OCI-M2 (cell line): Measurements from ENCODE around the gene SLC6A11.

Source experiments
- DNase-seq: peaks from one replicate; lab custom pipeline; 2025; ENCODE audit not compliant: unreplicated experiment; lab: John Stamatoyannopoulos, UW

The SLC6A11 gene

DNA sequence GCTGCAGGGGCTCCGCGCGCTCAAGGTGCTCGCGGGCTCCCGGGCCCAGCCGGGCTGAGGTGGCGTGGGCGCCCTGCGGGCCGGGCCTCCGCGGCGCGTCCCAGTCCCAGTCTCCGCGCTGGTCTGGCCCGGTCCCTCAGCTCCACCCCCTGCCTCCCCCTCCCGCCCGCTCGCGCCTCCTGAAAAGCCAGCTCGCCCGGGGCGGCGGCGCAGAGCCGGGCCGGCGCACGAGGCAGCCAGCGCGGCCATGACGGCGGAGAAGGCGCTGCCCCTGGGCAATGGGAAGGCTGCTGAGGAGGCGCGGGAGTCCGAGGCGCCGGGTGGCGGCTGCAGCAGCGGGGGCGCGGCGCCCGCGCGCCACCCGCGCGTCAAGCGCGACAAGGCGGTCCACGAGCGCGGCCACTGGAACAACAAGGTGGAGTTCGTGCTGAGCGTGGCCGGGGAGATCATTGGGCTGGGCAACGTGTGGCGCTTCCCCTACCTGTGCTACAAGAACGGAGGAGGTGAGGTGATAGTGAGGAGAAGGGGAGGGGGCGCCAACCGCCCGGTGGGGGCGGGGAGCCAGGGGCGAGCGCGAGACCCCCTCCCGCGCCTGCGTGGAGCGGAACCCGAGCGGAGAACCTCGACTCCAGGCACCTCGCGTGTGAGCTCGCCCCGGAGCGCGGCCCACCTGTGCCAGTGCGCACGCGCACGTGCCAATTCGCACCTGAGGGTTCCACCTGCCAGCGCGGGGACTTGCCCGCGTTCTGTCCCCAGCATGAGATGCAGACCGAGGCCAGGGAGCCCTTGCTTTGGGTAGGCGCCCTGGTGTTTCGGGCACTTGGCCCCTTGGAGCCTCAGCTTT, at the start of gene SLC6A11:
Gene SLC6A11, plus strand, starts transcription at position 210 of the 844 bp plus-strand sequence. Its CDS starts 38 bp downstream, at position 248.
- no peak for DNase-seq

DNA sequence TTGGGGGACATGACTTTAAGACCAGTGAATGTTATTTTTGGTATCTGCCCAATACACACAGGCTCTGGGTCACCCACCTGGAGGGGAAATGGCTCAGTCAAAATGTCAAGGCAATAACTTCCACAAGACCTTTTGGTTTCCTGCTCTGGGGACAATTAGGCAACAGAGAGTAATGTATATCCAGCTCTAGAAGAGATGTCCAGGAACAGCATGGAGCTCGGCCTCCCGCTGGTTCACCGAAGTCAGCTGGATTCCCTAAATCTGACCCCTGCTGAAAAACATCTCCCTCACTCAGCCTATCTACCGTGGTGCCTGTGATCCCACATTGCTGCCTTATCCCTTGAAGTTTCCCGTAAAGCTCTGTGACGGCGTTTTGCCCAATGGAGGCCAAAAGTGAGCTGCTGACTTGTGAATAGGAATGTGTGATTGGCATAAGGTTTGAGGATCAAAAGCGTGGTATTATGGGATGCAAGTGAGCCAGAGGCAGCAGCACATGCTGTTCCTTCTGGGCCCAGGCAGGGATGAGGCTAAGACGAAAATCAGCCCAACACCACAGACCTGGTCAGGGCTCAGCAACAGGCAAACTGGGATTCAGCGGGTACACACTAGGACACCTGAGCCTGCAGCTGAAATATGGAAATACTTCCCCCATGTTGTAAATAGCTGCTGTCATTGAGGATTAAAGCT, 47.2 kb upstream of the SLC6A11 start:
- DNase-seq, result no peak

DNA sequence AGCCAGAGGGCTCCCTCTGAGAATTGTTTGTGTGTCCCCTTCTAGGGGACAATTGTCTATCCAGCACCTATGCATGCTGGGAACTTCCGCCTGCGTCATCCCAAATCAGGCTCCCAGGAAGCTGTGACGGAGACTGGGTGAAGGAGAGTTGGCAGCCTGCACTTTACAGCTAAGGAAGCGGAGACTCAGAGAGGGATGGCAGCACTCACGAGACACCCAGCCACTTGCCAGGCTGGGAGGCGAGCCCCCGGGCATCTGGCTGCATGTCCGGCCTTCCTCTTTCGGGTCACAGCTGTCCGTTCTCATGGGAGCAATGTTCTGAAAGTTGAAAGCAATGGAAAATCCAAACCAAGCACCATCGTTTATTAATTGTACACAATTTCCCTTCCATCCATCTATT, 45.5 kb upstream of the SLC6A11 start:
- DNase-seq, result no peak

DNA sequence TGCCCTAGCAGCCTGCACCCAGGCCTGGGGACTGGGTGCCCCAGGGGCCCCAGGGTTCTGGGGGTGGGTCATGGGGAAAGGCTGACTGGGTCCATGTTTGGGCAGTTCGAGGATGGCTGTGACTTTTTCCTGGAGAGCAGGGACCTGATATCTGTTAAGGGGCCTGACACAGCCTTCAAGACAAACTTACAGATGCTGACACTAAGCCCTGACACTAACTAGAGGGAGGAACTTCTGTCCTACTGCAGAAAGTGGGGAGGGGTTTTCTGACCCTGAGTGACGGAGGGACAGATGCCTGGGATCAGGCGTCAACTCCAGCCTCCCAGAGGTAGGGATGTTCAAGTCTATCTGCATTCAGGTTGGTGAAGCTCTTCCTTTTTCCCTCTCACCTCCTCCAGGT, 45.0 kb upstream of the SLC6A11 start:
- no peak for DNase-seq

DNA sequence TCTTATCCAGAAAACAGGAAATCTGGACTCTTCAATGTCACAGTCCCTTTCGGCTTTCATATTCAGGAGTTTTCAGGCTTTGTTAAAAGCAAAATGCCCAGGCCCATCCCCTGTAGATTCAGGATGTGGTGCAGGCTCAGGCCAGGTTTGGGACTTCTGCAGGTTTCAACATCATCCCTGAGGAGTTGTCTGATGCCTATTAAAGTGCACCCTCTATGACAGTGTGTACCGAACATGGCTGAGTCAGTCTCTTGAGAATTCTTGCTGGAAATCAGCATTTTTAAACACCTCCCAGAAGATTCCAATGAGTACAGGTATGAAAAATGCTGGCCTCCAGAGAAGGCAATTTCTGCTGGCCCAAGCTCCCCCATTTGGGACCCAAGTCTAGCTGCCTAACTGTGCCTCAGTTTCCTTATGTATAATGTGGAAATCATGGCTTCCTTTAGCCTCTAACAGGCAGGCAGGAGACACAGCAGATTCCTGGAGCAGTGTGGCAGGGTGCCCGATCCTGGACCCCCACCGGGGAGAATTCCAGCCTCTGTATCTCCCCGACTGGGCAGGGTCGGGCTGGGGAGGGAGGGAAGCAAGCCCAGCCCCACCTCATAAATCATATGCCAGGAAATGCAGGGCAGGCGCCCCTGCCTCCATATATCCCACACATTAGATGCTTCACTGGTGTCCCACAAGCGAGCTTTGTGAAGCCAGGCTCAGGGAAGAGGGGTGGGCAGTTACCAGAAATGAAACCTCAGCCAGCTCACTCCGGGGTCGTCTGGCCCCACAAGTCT, 44.4 kb upstream of the SLC6A11 start:
- no peak for DNase-seq

DNA sequence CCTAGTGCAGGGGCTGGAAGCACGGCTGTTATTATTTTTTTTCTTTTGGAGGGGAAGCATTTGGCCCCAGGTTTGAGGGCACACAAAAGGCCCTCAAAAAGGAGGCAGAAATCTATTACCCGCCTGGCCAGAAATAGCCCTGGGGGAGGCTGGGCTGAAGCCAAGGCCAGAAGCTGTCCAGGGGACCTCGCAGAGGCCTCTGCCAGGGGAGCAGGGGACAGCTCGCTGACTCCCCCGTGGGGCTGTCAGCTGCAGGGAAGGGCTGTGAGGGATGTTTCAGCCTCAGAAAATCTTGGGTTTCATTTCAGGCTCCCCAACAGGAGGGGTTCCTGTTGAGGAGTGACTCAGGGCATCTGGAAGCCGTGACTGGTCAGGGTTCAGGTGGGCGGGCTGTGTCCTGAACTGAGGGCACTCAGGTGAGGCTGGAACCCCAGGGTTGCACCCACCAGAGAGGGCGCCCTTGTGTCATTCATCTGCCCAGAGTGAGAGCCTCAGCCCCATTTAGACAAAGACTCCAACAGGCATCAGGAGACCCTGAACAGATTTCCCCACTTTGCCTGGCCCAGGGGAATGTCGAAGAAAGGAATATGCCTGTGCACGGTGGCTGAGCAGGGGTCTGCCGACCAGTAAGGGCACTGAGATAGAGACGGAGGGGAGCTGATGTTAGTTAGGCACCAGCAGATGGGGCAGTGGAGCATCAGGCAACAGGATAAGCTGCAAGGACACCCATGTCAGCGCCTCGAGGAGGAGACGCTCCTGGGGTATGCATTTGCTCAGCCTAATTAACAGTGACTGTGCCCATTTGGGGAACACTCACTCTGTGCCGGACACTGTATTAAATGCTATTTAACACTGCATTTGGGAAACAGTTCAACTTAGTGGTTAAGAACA, 43.5 kb upstream of the SLC6A11 start:
- DNase-seq, result no peak

DNA sequence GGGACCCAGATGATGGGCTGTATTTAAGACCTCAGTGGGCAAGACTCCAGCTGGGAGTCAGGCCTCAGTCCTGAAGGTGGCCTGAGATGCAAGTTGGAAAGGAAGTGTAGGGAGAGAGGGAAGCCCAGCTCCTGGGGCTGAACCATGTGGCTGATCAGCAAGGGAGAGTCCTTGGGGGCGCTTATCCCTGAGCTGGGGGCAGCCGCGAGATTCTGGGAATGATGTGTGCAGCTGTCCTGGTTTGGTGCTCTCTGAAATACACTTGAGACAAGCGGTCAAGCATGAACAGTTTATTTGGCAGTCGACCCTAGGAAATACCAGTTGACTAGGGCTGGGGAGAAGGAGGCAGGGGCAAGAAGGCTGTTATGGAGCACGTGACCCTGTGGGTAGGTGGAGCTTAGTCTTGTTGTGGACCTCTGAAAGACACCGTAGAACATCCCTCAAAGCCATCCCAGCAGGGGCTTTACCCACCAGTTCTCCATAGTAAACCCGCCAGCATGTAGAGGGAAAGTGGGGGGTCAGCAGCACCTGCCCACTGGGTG, 41.8 kb upstream of the SLC6A11 start:
- DNase-seq, result no peak

DNA sequence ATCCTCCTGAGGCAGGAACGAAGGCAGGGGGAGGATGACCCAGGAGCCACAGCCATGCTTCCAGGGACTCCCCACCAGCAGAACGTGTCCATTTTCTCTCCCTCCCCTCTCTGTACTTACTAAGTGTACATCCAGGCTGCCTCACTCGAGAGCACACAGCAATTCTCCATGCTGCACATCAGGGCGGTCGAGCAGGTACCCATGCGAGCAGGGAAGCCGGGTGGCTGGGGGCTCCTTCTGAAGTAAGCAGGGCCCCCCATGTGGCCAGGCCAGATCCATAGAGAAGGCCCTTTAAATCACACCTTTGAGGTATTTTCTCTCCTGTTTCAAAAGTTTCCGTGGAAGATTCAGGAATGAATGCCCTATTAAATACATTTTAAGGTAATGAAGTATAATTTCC, 41.2 kb upstream of the SLC6A11 start:
- DNase-seq, result no peak

DNA sequence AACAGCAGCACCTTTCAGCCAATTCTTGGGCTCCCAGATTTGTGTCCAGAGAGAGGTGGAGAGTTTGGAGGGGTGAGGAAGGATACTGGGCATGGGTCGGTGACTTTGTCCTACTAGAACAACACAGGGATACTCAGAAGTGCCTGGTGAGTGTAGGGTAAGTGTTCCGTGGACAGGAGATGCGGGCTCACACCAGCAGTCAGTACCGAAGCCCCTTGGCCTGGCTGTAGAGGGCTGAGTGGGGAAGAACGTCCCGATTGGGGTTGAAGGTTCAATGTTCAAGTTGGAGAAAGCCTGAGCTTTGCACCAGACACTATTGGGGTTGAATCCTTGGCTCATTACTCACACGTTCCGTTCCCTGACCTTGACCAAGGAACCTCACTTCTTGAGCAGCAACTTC, 40.8 kb upstream of the SLC6A11 start:
- no peak for DNase-seq

DNA sequence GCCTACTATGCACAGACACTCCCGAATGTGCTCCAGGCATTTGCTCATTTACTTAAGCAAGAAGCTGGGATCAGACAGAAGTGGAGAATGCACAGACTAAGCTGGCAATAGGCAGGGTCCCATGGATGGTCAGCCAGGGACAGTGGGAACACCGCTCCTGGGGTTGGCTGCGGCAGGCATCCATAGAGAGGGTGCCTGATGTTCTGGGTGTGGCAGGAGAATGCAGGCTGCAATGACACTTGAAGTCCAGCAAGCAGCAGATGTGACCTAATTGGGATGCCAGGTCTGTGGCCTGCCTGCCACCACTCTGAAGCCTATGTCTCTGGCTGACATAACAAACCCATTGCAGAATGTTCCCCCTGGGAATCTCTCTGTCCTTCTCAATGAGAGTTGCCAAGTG, 40.2 kb upstream of the SLC6A11 start:
- DNase-seq, result no peak

DNA sequence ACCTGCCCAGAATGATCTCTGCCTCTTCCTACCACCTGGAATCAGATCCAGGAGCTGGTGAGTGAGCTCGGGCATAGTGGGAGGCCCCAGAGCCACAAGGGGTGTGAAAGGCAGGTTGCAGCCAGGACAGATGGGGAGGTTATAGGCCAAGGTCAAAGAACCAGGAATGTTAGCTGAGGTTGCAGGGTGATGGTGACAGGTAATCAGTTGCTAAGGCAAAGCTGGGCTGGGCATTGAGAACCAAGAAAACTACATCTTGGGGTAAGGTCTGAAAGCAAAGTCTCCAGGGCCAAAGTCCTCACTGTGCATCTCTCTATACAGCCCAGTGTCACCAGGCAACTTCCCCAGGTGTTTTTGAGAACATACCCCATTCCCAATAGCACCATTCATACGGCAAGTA, 38.4 kb upstream of the SLC6A11 start:
- DNase-seq, result no peak

DNA sequence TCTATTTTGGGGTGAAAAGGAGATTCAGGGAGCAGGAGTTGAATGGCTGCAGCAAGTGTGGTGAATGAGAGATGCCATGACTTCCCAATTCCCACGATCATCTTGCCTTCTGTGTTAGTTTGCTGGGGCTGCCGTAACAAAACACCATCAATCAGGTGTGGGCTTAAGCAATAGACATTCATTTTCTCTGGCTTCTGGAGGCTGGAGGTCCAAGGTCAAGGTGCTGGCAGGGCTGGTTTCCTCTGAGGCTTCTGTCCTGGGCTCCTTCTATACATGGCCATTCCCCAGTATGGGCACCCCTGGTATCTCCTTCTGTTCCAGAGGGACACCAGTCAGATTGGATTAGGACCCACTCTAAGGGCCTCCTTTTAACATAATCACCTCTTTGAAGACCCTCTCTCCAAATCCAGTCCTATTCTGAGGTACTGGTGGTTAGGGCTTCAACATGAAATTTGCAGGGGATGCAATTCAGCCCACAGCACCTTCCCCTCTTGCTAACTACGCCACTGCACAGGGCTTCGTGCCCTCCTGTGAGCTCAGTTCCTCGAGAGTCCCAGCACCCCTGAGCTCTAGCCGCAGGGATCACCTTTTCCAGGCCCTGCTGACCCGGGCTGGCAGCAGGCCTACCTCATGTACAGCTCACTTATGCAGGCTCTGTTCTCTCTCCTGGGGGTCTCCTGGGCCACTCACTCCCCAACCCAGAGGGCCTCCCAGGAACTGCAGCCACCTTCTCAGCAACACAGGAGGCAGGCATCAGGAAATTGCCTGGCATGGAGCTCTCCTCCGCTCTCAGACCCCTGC, 37.3 kb upstream of the SLC6A11 start:
- no peak for DNase-seq

DNA sequence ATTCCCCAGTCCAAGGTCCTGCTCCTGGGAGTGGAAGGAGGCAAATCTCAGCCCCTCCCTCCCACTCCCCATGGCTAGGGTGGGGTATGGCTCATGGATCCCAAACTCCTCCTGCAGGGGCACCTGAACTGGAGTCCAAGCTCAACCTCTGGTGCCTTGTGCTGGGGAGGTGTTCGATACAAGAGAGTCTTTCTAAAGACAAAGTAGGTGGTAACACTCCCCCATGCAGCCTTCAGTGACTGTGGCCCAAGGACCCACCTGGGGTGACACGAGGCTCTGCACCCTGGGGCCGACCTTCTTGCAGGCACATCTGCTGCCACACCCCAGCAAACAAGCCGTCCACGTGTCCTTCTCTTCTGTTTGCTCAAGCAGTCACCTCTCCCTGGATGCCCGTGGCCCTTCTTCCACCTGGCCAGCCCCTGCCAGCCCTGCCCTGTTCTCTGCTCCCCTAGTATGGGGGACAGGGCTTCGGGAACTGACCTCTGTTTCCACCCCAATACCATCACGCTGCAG, 36.7 kb upstream of the SLC6A11 start:
- no peak for DNase-seq

DNA sequence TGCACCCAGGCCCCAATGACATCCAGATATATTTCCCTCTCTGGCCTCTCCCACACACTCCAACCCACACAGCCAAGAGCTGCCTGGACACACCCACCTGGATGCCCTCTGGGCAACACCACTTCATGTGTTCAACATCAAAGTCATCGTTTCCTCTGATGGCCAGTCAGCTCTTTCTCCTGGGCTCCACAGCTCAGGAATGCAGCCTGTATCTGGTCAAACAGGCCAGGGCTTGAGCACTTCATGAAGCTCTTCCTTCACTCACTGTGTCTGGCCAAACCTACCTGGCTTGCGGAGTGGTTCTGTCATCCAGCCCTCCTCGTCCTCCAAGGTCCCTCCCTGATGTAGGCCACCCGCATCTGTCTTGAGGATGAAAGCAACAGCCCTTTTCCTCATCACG, 35.8 kb upstream of the SLC6A11 start:
- DNase-seq, result no peak

DNA sequence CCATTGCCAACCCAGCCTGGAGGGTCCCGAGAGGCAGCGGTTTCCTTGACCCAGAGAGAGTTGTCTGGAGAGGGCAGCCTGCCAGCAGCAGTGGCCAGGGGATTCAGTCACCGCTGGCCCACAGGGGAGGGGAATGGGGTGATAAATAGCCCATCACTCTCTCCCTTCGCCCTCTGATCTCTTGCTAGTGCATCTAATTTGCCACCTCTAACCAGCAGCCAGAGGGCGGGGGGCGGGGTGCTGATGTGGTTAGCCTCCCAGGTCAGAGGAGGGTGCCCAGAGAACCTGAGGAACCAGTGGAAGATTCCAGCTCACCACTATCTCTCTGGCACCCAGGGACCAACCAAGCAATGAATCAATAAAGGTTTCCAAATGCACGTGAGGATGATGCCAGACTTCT, 35.1 kb upstream of the SLC6A11 start:
- DNase-seq, result no peak

DNA sequence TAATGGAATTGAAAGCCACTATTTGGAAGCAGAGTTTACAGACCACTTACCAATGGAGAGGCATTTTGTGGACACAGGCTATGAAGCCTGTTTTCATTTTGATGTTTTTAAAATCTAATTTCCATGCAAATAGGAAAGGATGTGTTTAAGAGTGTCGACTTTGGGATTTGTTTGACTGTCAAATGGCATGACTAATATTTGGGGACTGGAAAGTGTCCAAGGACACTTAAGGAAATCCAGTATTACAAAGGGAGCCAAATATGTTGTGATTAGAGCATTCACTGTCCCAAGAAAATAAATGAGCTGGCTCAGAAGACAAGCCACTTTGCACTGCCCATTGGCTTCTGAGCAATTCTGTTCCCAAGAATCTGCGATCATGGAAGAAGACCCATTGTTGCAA, 34.0 kb upstream of the SLC6A11 start:
- no peak for DNase-seq

DNA sequence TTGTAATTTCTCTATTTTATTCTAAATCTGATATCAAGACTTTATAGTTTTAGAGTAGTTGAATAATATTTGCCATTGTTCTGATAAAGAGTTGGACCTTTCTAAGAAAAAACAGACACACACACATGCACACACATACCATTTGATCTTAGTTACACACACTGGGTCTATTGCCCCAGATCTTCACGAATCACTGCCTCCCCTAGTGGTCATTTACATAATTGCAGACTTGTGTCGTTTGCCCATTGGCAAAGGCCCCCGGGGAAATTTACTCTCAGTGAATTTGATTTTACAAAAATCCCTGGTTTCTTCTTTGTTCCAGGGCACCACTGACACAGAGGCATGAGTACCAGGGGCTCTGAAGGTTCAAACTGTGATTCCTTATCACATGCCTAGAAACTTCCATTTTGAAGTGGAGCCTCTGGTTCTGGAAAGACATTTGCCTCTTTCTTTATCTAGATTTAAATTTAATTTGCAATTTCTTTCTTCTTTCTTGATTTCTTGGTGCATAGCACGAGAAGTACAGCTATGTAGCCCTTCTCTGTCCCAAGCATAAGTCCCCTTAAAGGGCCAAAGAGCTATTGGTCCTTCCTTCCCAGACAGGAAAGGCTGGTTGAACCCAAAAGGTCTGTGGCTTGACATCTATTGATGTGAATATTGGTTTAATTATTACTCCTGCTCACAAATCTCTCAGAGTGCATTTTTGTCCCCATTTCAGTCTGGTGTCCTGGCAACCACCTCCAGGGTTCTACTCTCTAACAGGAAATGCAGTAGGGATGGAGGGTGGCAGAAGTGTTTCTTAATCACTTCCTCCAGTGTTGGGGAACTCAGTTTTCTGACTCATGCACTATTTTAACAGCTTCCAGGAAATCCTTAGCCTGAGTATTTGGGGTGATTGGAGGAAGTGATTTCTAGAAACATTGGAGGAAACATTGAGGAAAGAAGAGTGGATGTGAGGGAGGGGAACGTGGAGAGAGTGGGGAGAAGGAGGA, 32.4 kb upstream of the SLC6A11 start:
- DNase-seq, result no peak

DNA sequence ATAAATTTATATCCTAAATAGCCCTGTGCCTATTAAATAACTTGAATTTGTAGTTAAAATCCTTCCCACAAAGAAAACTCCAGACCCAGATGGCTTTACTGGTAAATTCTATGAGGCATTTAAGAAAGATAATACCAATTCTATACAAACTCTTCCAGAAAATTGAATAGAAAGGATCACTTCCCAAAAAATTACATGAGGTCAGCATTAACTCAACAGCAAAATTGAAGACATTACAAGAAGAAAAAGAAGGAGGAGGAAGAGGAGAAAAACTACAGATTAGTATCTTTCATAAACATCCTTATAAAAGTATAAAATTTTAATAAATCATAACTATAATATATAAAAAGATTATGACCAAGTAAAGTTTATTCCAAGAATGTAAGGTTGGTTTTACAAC, 29.4 kb upstream of the SLC6A11 start:
- DNase-seq, result no peak
